ENCODE results near the gene SPOCK2. TPM values are rescaled to one million over a fixed set of nuclear protein-coding genes. Genes with fewer than 3 reads are reported as not detected.

SPOCK2 gene
- total RNA-seq, 1 donor from 2014 or later, result 9.7 TPM

GRCh38 chr10:72132854-72133253 lies 44.5 kb upstream of the SPOCK2 start:
- H3K27ac ChIP-seq, result no peak overlapping the region
- H3K27me3 ChIP-seq, result no peaks in the 10 kb centered on the region
- peaks cover 8 to 18% of the 10 kb centered on the region in 2 donors for H3K36me3 ChIP-seq
- intact Hi-C loops (cut with DNase I), result no loop called here
- no peak for TF ChIP-seq CTCF (IDR thresholded peaks at IDR 0.05)
- DNase-seq (ENCODE audit: low spot score in 2 of 2), result no peak
- no peaks in the 10 kb centered on the region for H3K9me3 ChIP-seq
- no peaks in the 10 kb centered on the region for H3K4me1 ChIP-seq
- no peak overlapping the region for H3K4me3 ChIP-seq

GRCh38 chr10:72127571-72127970 lies 39.2 kb upstream of the SPOCK2 start:
- TF ChIP-seq CTCF (IDR thresholded peaks at IDR 0.05), result no peak
- no peaks in the 10 kb centered on the region for H3K9me3 ChIP-seq
- peaks cover 7 to 12% of the 10 kb centered on the region in 2 donors for H3K36me3 ChIP-seq
- no peaks in the 10 kb centered on the region for H3K27me3 ChIP-seq
- H3K4me3 ChIP-seq, result no peak overlapping the region
- no peak for DNase-seq (ENCODE audit: low spot score in 2 of 2)
- H3K27ac ChIP-seq, result no peak overlapping the region
- H3K4me1 ChIP-seq, result peaks cover 0 to 7% of the 10 kb centered on the region in 2 donors
- intact Hi-C loops (cut with DNase I), result loop anchor here (5.0 kb wide), 1 partner anchor 200 kb away; no protein-coding TSS in a partner anchor

DNA sequence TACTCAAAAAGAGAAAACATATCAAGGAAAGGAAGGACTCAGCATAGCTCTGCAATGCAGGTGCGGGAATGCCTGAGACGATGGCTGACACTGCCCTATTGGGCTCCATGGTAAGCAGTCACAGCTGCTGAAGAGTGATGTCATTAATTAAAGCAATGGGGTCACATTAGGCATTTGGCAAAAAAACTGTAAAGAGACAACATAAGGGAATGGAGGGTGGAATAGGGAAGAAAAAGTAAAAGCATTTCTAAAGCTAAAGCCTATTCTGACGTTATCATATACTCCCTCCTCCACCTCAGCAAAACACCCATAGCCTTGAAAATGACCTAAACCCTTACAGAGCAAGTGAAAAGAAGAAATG lies 38.5 kb upstream of the SPOCK2 start:
- Histone ChIP-seq H3K9me3 (no peaks in the 10 kb centered on the region), H3K27ac (no peak overlapping the region), H3K4me1 (peaks cover 0 to 7% of the 10 kb centered on the region in 2 donors), H3K36me3 (peaks cover 2 to 12% of the 10 kb centered on the region in 2 donors), H3K4me3 (no peak overlapping the region), H3K27me3 (no peaks in the 10 kb centered on the region)
- intact Hi-C loops (cut with DNase I), result loop anchor here (5.0 kb wide), 1 partner anchor 200 kb away; no protein-coding TSS in a partner anchor
- DNase-seq (ENCODE audit: low spot score in 2 of 2), result no peak
- no peak for TF ChIP-seq CTCF (IDR thresholded peaks at IDR 0.05)

GRCh38 chr10:72126184-72126871 lies 38.0 kb upstream of the SPOCK2 start:
- intact Hi-C loops (cut with DNase I), result loop anchor here (5.0 kb wide), 1 partner anchor 201 kb away; no protein-coding TSS in a partner anchor
- Histone ChIP-seq H3K4me1 (peaks cover 0 to 7% of the 10 kb centered on the region in 2 donors), H3K27me3 (no peaks in the 10 kb centered on the region), H3K27ac (peak overlapping the region in 1 of 2 donors; percentile 21), H3K4me3 (no peak overlapping the region), H3K9me3 (no peaks in the 10 kb centered on the region), H3K36me3 (peaks cover 2 to 12% of the 10 kb centered on the region in 2 donors)
- TF ChIP-seq CTCF (IDR thresholded peaks at IDR 0.05), result no peak
- DNase-seq (ENCODE audit: low spot score in 2 of 2), result no peak

GRCh38 chr10:72124989-72125388 lies 36.6 kb upstream of the SPOCK2 start:
- peaks cover 0 to 7% of the 10 kb centered on the region in 2 donors for H3K4me1 ChIP-seq
- DNase-seq (ENCODE audit: low spot score in 2 of 2), result no peak
- H3K9me3 ChIP-seq, result no peaks in the 10 kb centered on the region
- H3K27ac ChIP-seq, result peak overlapping the region; percentile 21 to 28
- TF ChIP-seq CTCF (IDR thresholded peaks at IDR 0.05), result no peak
- H3K4me3 ChIP-seq, result no peak overlapping the region
- H3K27me3 ChIP-seq, result no peaks in the 10 kb centered on the region
- H3K36me3 ChIP-seq, result peaks cover 2 to 12% of the 10 kb centered on the region in 2 donors
- intact Hi-C loops (cut with DNase I), result loop anchor here (5.0 kb wide), 1 partner anchor 202 kb away; no protein-coding TSS in a partner anchor

All from ascending aorta (tissue), 2 donors.